HL-60/S4 (cell line): ENCODE measurements around the gene ZNF302.
"Not testable (repeated sequence)": the region's sequence is repeated elsewhere in the genome, so short reads cannot be mapped to it uniquely, and the experiment has no call there.

Experiments used
- in situ Hi-C: fragments of 300-500 bp; cut with MboI; formaldehyde crosslinking; loops from 2 replicates; pipeline ENCODE4 v1.14.3; 2022; ENCODE audit warnings: low sequenced_read_pairs

Gene ZNF302

DNA sequence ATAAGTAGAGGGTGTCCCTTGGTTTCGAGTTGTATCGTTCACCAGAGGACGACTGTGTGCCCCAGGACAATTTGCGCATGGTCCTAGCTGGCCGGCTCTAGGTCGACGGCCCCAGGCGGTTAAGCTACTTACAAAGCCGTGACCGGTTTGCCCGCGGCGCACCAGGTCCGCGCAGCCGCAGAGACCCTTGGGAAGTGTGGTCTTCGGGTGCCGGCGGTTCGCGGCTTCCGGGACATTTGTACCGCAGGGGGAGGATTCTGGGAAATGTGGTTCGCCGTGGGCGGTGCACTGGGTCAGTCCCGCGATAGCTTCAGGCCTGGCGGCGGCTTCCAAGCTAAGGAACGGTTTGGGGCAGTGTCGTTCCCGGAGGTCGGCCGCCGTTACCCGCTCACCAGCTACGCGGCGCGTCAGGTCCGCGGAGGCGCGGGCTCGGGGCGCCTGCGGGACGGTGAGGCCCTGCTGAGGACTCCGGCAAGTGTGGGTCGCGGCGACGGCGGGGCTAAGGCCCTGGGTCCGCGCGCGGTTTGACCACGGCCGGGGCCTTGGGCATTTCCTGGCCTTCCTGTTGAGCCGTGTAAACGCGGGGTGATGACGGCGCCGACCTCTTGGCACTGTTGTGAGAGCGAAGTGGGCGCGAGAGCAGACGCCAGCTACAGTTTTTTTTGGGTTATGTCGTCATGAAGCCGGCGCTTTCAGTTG lies at the start of gene ZNF302:
Gene ZNF302 (plus strand): TSS at position 293 of the 699 bp plus-strand sequence. CDS start 1,127 bp downstream, outside the sequence.
- in situ Hi-C loops = no loop called here

GRCh38 chr19:34633802-34634201 lies 43.7 kb upstream of the ZNF302 start:
- in situ Hi-C loops = no loop called here

- in situ Hi-C loops = no loop called here
Measured at GRCh38 chr19:34639491-34640085, 37.9 kb upstream of the ZNF302 start.

GRCh38 chr19:34642241-34642640 lies 35.2 kb upstream of the ZNF302 start:
- in situ Hi-C loops = no loop called here

GRCh38 chr19:34644991-34645461 lies 32.5 kb upstream of the ZNF302 start:
- in situ Hi-C loops = no loop called here

- in situ Hi-C loops = no loop called here
Measured at GRCh38 chr19:34645551-34645950, 31.9 kb upstream of the ZNF302 start.

DNA sequence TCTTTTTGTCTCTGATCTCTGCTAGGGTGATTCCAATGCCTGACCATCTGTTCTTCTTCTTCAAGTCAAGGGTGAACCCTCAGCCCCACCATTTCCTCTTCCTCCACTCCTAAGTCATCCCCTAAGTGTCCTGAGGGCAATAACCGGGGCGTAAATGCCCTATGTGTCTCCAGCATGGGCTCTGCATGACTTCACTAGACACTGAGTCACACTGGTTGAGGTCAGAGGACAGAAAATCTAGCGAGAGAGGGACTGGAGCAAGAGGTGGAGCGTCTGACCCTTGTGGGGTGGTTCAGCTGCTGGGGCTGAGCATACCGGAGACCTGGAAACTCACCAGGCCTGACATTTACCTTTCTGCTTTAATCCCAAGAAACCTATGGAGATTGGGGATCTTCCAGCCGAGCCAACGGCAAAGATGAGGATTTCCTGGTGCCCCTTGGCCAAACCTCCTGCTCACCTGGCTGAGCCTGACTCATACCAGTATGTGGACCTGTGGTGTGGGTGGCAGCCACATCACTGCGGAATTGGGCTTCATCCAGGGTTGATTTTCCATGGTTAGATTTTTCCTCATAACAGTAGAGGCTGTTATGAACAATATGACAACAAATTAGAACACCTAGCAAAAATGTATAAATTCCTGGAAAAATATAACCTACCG lies 27.5 kb upstream of the ZNF302 start:
- in situ Hi-C loops = no loop called here

- in situ Hi-C loops = no loop called here
Measured at GRCh38 chr19:34651747-34652146, 25.7 kb upstream of the ZNF302 start.

DNA sequence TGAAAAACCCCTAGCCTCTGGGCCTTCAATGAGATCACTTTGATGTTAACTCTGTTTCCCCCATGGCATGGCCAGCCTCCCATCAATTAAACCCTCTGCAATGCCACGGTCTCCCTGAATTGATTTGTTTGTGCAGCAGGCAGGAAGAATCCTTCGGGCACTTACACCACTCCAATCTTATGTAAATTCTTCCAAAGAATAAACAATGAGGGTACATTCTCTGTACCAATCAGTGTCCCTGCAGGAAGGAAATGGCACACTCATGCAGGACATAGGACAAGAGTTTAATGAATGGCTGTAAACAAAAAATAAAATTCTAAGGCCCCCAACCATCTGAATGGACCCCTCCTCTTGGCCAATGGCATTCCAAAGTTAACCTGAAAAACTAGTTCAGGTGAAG lies 22.7 kb upstream of the ZNF302 start:
- in situ Hi-C loops = no loop called here

DNA sequence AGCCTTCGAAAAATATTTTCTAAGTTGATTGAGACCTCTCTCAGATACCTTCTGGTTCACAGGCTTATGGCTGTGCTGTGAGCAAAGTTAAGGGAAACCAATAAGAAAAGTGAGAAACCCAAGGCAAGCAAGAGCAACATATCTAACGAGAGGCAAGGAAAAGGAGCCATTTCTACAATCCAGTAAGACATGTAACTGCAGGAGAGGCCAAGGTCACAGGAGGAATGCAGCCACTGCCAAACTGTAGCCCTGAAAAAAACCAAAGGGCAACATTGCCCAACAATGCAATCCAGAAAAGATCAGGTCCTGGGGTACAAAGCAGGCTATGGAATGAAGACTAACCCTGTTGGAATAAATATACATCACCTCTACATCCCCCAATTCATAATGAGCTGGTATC lies 21.8 kb upstream of the ZNF302 start:
- in situ Hi-C loops = no loop called here

DNA sequence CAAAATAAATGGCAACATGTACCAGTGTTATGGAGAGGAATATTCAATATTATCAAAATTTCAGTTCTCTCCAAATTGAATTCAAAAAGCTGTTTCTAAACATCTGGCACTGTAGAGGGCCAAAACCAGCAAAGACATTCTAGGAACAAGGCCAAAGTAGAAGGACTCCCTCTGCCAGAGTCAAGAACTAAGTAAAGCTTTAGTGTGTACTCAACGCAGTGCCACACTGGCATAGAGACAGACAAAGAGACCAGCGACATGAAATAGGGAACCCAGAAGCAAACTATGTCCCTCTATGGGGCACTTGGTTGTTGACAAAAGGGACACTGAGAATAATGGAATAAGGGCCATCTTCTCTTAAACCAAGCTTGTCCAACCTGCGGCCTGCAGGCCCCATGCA lies 16.1 kb upstream of the ZNF302 start:
- in situ Hi-C loops = no loop called here

- in situ Hi-C loops = no loop called here
Measured at GRCh38 chr19:34662919-34663318, 14.6 kb upstream of the ZNF302 start.

- in situ Hi-C loops = no loop called here
Measured at GRCh38 chr19:34664168-34664567, 13.3 kb upstream of the ZNF302 start.

DNA sequence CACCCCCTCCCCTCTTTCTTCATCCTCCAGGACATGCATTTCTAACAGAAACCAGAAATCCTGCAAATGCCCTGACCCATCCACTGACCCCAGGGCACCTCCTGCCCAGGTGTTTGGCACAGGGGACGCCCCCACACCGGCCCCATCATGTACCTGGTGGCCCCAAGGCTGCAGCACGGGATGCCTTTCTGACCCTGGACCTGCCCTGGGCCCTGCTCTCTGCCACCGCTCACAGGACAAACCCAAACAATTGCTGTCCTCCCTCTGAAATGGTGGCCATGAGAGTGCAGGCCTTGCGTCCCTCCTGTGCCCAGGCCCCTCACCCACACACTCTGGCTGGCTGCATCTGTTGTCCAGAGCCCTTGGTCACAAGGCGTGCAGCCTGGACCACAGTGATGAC lies 12.6 kb upstream of the ZNF302 start:
- in situ Hi-C loops = no loop called here

- in situ Hi-C loops = not testable (repeated sequence)
Measured at GRCh38 chr19:34665275-34665674, 12.2 kb upstream of the ZNF302 start.

DNA sequence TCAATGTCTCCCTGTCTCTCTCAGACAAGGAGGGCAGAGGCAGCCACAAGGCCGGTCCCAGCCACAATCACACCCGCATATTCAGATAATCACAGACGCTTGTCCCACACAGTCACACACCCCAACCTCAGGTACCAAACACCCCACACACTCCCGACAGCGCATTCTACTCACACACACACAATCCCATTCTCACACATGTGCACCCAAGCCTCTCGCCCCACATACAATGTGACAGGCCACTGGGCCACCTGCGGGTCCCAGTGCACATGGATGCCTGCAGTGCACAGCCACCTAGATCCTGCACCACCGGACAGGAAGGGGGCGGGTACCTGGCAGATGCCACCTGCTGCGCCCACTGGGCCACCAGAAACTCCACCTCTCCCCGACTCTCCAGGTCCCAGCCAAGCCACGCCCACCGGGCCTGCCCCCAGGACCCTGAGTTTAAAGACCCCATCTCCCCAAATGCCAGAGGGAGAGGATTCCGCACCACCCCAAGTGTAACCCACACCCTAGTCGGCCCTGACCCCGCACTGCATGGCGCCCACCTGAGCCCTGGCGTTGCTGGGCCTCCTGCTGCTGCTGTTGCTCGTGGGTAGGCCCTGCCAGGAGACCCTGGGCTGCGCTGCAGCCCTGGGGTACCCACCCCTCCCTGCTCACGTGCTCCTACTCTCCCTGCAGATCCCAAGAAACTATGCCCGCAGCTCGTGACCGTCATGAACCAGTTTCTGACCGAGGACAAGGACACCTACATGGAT lies 11.1 kb upstream of the ZNF302 start:
- in situ Hi-C loops = no loop called here

DNA sequence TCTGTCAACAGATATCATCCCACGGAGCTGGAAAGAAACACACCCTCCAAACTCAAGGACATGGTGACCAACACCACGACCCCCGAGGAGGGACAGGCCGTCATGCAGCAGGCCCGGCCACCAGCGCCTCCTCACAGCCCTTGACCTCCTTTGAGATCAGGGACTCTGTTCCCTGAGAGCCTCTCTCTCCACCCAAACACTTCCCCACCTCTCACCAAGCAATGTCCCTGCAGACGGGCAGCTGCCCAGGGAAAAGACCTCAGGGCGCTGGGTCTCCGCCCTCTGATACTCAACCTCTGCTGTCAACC lies 10.6 kb upstream of the ZNF302 start:
- in situ Hi-C loops = no loop called here

- in situ Hi-C loops = no loop called here
Measured at GRCh38 chr19:34667349-34668076, 10.0 kb upstream of the ZNF302 start.

DNA sequence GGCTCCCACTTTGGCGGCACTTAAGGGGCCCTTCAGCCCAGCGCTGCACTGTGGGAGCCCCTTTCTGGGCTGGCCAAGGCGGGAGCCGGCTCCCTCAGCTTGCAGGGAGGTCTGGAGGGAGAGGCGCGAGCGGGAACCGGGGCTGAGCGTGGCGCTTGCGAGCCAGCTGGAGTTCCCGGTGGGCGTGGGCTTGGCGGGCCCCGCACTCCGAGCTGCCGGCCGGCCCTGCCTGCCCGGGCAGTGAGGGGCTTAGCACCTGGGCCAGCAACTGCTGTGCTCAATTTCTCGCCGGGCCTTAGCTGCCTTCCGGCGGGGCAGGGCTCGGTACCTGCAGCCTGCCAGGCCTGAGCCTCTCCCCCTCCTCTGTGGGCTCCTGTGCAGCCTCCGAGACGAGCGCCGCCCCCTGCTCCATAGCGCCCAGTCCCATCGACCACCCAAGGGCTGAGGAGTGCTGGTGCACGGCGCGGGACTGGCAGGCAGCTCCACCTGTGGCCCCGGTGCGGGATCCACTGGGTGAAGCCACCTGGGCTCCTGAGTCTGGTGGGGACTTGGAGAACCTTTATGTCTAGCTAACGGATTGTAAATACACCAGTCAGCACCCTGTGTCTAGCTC lies 9.3 kb upstream of the ZNF302 start:
- in situ Hi-C loops = not testable (repeated sequence)

- in situ Hi-C loops = not testable (repeated sequence)
Measured at GRCh38 chr19:34668690-34669089, 8.8 kb upstream of the ZNF302 start.
